ENCODE data around the gene EIF5A. TPM values are rescaled to one million over a fixed set of nuclear protein-coding genes. Genes with fewer than 3 reads are reported as not detected.

Gene EIF5A
- total and polyA plus RNA-seq, 12 donors, result 197 to 716 (median 267) TPM

DNA sequence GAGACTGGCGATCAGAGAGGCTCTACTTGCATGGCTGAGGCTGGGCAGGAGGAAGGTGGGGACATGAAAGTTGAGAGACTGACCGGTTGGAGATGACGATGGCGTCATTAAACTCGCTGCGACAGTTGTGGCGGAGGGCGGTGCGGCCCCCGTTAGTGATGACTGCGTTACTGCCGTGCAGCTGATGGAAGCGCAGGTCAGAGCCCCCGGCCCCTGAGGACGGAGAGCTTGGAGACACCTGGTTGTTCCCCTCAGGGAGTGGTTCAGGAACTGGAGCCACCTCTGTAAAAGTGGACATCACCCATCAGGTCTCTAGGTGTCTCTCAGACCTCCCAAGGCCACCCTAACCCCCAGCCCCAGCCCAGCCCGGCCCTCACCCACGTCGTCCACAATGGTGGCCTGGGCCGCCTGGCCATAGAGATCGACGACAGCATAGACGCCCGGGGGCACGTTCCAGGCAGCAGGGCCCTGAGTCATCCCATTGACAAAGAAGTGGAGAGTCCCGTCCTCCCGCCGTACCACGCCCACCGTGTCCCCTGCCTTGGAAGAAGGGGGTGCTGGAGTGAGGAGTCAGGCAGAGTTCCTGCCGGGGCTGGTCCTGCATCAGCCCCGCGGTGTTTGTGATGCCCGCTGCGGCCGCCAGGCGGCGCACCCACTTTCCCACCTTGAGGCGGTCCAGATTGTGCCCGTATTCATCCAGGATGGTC is 16.5 kb downstream of the EIF5A start:
- DNase-seq (peak in 1 of 2 donors; percentile 61), ATAC-seq (peak in 5 of 8 donors; percentile 9 to 46 (median 26))
- peaks cover 6 to 78% (median 49%) of the 10 kb centered on the region in 9 donors for H3K36me3 ChIP-seq

DNA sequence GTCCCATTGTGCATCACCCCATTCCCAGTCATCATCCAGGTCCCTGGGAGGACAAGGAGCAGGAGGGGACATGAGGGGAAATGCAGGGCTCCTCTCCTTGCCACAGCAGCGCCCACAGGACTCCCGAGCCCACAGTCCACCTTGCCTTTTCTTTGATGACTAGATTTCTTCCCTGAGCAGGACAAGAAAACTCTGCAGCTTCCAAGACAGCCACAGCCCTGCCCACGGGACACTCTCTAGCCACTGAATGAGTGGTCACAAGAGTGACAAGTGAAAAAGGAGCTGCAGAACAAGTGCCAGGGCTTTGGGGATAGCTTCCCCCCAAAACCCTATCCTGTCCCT is 17.0 kb downstream of the EIF5A start:
- H3K9me3 ChIP-seq, result no peaks in the 10 kb centered on the region
- WGBS, 2 donors, result 83 to 90% methylated on average over 3 of the region's 3 CpGs
- H3K27ac ChIP-seq, result no peak overlapping the region
- peaks cover 0 to 18% (median 13%) of the 10 kb centered on the region in 9 donors for H3K4me1 ChIP-seq
- peaks cover 6 to 73% (median 44%) of the 10 kb centered on the region in 9 donors for H3K36me3 ChIP-seq
- DNase-seq, result no peak
- no peaks in the 10 kb centered on the region for H3K27me3 ChIP-seq
- TF ChIP-seq, protein P1, sequence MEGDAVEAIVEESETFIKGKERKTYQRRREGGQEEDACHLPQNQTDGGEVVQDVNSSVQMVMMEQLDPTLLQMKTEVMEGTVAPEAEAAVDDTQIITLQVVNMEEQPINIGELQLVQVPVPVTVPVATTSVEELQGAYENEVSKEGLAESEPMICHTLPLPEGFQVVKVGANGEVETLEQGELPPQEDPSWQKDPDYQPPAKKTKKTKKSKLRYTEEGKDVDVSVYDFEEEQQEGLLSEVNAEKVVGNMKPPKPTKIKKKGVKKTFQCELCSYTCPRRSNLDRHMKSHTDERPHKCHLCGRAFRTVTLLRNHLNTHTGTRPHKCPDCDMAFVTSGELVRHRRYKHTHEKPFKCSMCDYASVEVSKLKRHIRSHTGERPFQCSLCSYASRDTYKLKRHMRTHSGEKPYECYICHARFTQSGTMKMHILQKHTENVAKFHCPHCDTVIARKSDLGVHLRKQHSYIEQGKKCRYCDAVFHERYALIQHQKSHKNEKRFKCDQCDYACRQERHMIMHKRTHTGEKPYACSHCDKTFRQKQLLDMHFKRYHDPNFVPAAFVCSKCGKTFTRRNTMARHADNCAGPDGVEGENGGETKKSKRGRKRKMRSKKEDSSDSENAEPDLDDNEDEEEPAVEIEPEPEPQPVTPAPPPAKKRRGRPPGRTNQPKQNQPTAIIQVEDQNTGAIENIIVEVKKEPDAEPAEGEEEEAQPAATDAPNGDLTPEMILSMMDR (IDR thresholded peaks at IDR 0.05), result no peak
- intact Hi-C loops (cut with DNase I), result no loop called here
- ATAC-seq, result no peak
- H3K4me3 ChIP-seq, result no peak overlapping the region

More for the DNA sequence above, 16.5 kb downstream of the EIF5A start:
- H3K27ac ChIP-seq, result no peak overlapping the region
- 66 to 68% methylated on average over 39 of the region's 39 CpGs for WGBS, 2 donors
- H3K4me1 ChIP-seq, result peaks cover 0 to 18% (median 13%) of the 10 kb centered on the region in 9 donors
- H3K27me3 ChIP-seq, result no peaks in the 10 kb centered on the region
- no peak overlapping the region for H3K4me3 ChIP-seq
- TF ChIP-seq, protein P1 (IDR thresholded peaks at IDR 0.05), result peak; percentile 25 to 90 (median 74)
- intact Hi-C loops (cut with DNase I), result no loop called here
- H3K9me3 ChIP-seq, result no peaks in the 10 kb centered on the region

DNA sequence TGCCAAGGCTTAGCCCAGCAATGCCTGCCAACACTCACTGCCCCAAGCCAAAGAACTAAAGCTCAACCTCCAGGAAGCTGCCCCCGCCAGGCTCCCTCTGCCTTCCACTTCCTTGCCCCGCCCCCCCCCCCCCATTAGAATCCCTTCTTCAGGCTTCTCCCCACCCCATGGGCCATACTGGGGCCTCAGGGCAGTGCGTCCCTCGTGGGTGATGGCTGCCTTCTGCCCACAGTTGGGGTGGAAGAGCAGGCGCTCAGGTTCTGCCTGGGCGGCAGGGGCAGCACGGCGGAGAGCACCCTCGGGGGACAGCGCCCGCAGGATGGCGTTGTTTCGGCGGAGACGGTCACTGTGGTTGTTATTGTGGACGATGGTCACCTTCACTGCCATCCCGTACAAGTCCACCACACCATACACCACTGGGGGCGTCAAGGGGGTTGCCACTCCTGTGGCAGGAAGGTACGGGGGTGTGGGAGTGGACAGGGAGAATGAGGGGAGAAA is 17.7 kb downstream of the EIF5A start:
- Histone ChIP-seq H3K27me3 (no peaks in the 10 kb centered on the region), H3K9me3 (no peaks in the 10 kb centered on the region), H3K36me3 (peaks cover 6 to 67% (median 42%) of the 10 kb centered on the region in 9 donors), H3K4me1 (peaks cover 0 to 18% (median 13%) of the 10 kb centered on the region in 9 donors), H3K27ac (no peak overlapping the region), H3K4me3 (no peak overlapping the region)
- WGBS, 2 donors, result 93 to 97% methylated on average over 18 to 19 of the region's 19 CpGs
- ATAC-seq, result no peak
- TF ChIP-seq, protein P1 (IDR thresholded peaks at IDR 0.05), result no peak
- no peak for DNase-seq
- intact Hi-C loops (cut with DNase I), result no loop called here

DNA sequence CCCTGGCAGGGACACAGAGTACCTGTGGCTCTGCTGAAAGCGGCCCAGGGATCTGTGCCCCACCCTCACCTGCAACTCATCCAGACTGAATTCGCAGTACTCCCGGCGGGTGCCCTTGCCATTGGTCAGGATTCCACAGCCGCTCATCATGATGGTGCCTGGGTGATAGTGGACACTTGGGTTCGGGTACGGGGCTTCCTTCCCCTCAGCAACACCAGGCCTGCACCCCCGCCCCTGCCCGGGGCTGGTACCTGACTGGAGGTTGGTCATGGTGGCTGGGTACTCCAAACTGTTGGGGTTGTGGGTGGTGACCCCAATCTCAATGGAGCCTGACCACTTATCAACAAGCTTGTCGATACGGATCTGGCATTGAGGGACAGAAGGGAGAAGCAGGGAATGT is 18.8 kb downstream of the EIF5A start:
- Histone ChIP-seq H3K9me3 (no peaks in the 10 kb centered on the region), H3K27me3 (no peaks in the 10 kb centered on the region), H3K36me3 (peaks cover 5 to 56% (median 37%) of the 10 kb centered on the region in 9 donors), H3K4me1 (peaks cover 0 to 25% (median 20%) of the 10 kb centered on the region in 9 donors), H3K27ac (no peak overlapping the region), H3K4me3 (no peak overlapping the region)
- intact Hi-C loops (cut with DNase I), result no loop called here
- WGBS, 2 donors, result 89 to 93% methylated on average over 11 of the region's 11 CpGs
- TF ChIP-seq, protein P1 (IDR thresholded peaks at IDR 0.05), result no peak
- DNase-seq (no peak), ATAC-seq (no peak)

Measured in heart right ventricle (tissue), 16 donors.